ENCODE results near the gene GARRE1. TPM values are rescaled to one million over a fixed set of nuclear protein-coding genes. Genes with fewer than 3 reads are reported as not detected.
"Not testable (repeated sequence)": the region's sequence is repeated elsewhere in the genome, so short reads cannot be mapped to it uniquely, and the experiment has no call there.

The GARRE1 gene
- total and polyA plus RNA-seq, 2 of the 8 experiments (the other 6 are each of a cell fraction or from before 2014, with no cell fraction given): 16.4 to 23.1 TPM

DNA sequence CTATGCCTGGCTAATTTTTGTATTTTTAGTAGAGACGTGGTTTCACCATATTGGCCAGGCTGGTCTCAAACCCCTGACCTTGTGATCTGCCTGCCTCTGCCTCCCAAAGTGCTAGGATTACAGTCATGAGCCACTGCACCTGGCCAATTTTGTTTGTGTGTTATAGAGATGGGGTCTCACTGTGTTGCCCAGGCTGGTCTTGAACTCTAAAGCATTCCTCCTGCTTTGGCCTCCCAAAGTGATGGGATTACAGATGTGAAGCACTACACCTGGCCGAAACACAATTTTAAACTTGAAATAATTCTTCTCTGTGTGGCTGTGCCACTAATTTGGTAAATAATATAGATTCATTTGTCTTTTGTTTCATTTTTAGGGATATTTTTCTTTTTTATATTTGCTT, 27.1 kb downstream of the GARRE1 start:
- H4K5ac ChIP-seq (ENCODE audit: insufficient read length, low read depth, low read length); H3K18ac ChIP-seq (ENCODE audit: extremely low read depth, low read length); H2BK15ac ChIP-seq (ENCODE audit: low read length); DNase-seq (ENCODE audit: low read depth in 1 of 2, low spot score in 2 of 2); H3K27ac ChIP-seq (ENCODE audit: low read depth, low read length); H3K9me3 ChIP-seq (ENCODE audit: insufficient read depth in 2 of 2, low read depth in 1 of 2, low read length in 1 of 2); H4K91ac ChIP-seq (replicated peaks; ENCODE audit: insufficient read length, low read length); H2BK20ac ChIP-seq (ENCODE audit: low read length); H3K14ac ChIP-seq (ENCODE audit: insufficient read length); H2BK12ac ChIP-seq (ENCODE audit: low read depth, low read length); H2AK5ac ChIP-seq (ENCODE audit: low read depth, low read length); H3K56ac ChIP-seq (replicated peaks; ENCODE audit: insufficient read length, low read depth, low read length); H3K23me2 ChIP-seq (ENCODE audit: low read depth, low read length); H3K4me2 ChIP-seq (ENCODE audit: insufficient read depth in 1 of 2, low read depth in 2 of 2, low read length in 2 of 2); H3K36me3 ChIP-seq (ENCODE audit: control insufficient read depth in 2 of 4, insufficient read depth in 4 of 4, low read length in 3 of 4); H3K4me1 ChIP-seq (replicated peaks in 1 of 4; ENCODE audit: control insufficient read depth in 3 of 4, insufficient read depth in 4 of 4, low read length in 3 of 4); H2BK120ac ChIP-seq (replicated peaks; ENCODE audit: low read depth, low read length); H3K4ac ChIP-seq (replicated peaks; ENCODE audit: insufficient read length, low read depth, low read length); H3K4me3 ChIP-seq (ENCODE audit: extremely low read depth in 1 of 4, insufficient read depth in 2 of 4, low read depth in 3 of 4, low read length in 4 of 4); CTCF ChIA-PET (ENCODE audit: partially characterized antibody); H2BK5ac ChIP-seq (ENCODE audit: low read depth, low read length); H3K27me3 ChIP-seq (replicated peaks in 1 of 4; ENCODE audit: control insufficient read depth in 3 of 4, extremely low read depth in 1 of 4, insufficient read depth in 3 of 4, low read length in 3 of 4); POLR2A ChIA-PET (ENCODE audit: partially characterized antibody); H3K9ac ChIP-seq (replicated peaks in 1 of 4; ENCODE audit: extremely low read depth in 1 of 4, low read depth in 3 of 4, low read length in 3 of 4); H3K23ac ChIP-seq (ENCODE audit: insufficient read length); H2AFZ ChIP-seq (ENCODE audit: low read length); H4K8ac ChIP-seq (ENCODE audit: extremely low read depth, insufficient read depth, low read length); FAIRE-seq; H3K79me1 ChIP-seq (ENCODE audit: low read depth, low read length); H4K20me1 ChIP-seq (replicated peaks in 1 of 2; ENCODE audit: control insufficient read depth in 1 of 2, insufficient read depth in 2 of 2, low read length in 2 of 2): not testable (repeated sequence)
- WGBS, 2 experiments (ENCODE audit: extremely low coverage in 1 of 2, insufficient coverage in 1 of 2, insufficient read length in 1 of 2, insufficient replicate concordance in 2 of 2, low coverage in 1 of 2, low lambda C conversion rate in 2 of 2, missing lambda C conversion rate in 1 of 2): 87% methylated on average over 2 of the region's 2 CpGs; no CpG with 5 or more reads in 1 of the 2 experiments
- peaks cover 0 to 14% of the 10 kb centered on the region in 2 experiments; a peak in 1 of 4 replicates for H3K79me2 ChIP-seq (ENCODE audit: control insufficient read depth in 1 of 2, insufficient read depth in 2 of 2, low read length in 2 of 2)

Measured in H1 (cell line).